Measurements from ENCODE around the gene SURF1.
A peak's percentile ranks its signal among the peaks of the same experiment; 100 is the strongest.

GRCh38 chr9:133356391-133357091 lies at the start of gene SURF1, which contains the start of gene SURF2:
- TF ChIP-seq CTCF (IDR thresholded peaks at IDR 0.05; ENCODE audit: low read length), result peak; percentile 27; the same call in 1 of the 2 replicates
- no peak for TF ChIP-seq EZH2 (IDR thresholded peaks at IDR 0.05; ENCODE audit: borderline replicate concordance, low read length)

All from OCI-LY1 (cell line).